Osteocyte (in vitro differentiated cells): ENCODE data around the gene OR4N2. TPM values are rescaled to one million over a fixed set of nuclear protein-coding genes. Genes with fewer than 3 reads are reported as not detected.
"Not testable (repeated sequence)": the region's sequence is repeated elsewhere in the genome, so short reads cannot be mapped to it uniquely, and the experiment has no call there.

Source experiments
- DNase-seq: peaks from one replicate; pipeline ENCODE4 v3.0.0; 2021; ENCODE audit warnings: mixed read lengths; ENCODE audit not compliant: unreplicated experiment; ENCODE audit errors: extremely low spot score
- H3K27ac Mint-ChIP-seq: one replicate; pipeline ENCODE4 v1.8.0; 2021; ENCODE audit warnings: mild to moderate bottlenecking, mixed read lengths; ENCODE audit not compliant: unreplicated experiment
- H3K27me3 Mint-ChIP-seq: one replicate; pipeline ENCODE4 v1.8.0; 2021; ENCODE audit warnings: mixed read lengths; ENCODE audit not compliant: unreplicated experiment
- H3K36me3 Mint-ChIP-seq: one replicate; pipeline ENCODE4 v1.8.0; 2021; ENCODE audit warnings: mixed read lengths; ENCODE audit not compliant: unreplicated experiment
- H3K4me1 Mint-ChIP-seq: one replicate; pipeline ENCODE4 v1.8.0; 2021; ENCODE audit warnings: mixed read lengths; ENCODE audit not compliant: unreplicated experiment
- H3K4me3 Mint-ChIP-seq: one replicate; pipeline ENCODE4 v1.8.0; 2021; ENCODE audit warnings: mild to moderate bottlenecking, moderate library complexity, mixed read lengths; ENCODE audit not compliant: unreplicated experiment
- H3K9me3 Mint-ChIP-seq: one replicate; pipeline ENCODE4 v1.8.0; 2021; ENCODE audit warnings: mixed read lengths; ENCODE audit not compliant: unreplicated experiment
- long read RNA-seq: library from polyadenylated mRNA; unstranded; transcript quantifications from one replicate; pipeline ENCODE4 v2.0.0, GENCODE V29; 2021
- total RNA-seq: library from RNA; stranded (reverse); gene quantifications from 2 replicates; pipeline ENCODE4 v1.2.1, GENCODE V29; 2021
- TF ChIP-seq, protein P1 (sequence below): fragments of 200-600 bp; sonication (generic); IDR thresholded peaks from 2 replicates; pipeline ENCODE4 v1.5.0; 2021; ENCODE audit warnings: antibody characterized with exemption, mild to moderate bottlenecking, moderate library complexity

OR4N2 gene, protein sequence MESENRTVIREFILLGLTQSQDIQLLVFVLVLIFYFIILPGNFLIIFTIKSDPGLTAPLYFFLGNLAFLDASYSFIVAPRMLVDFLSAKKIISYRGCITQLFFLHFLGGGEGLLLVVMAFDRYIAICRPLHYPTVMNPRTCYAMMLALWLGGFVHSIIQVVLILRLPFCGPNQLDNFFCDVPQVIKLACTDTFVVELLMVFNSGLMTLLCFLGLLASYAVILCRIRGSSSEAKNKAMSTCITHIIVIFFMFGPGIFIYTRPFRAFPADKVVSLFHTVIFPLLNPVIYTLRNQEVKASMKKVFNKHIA
- total RNA-seq: not detected in 2 replicates
- long read RNA-seq: 0 reads

DNA sequence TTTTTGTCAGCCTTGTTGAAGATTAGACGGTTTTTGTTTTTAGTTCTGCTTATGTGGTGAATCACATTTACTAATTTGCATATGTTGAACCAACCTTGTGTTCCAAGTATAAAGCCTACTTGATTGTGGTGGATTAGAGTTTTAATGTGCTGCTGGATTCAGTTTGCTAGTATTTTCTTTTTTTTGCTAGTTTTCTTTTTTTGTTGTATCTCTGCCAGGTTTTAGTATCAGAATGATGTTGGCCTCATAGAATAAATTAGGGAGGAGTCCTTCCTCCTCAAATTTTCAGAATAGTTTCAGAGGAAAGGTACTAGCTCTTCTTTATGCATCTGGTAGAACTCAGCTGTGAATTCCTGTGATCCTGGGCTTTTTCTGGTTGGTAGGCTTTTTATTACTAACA lies at the start of gene OR4N2:
TSS of gene OR4N2 (plus strand) at position 301 of the 400 bp plus-strand sequence. CDS start 23,679 bp downstream, outside the sequence.
- H3K27me3 Mint-ChIP-seq: not testable (repeated sequence)

DNA sequence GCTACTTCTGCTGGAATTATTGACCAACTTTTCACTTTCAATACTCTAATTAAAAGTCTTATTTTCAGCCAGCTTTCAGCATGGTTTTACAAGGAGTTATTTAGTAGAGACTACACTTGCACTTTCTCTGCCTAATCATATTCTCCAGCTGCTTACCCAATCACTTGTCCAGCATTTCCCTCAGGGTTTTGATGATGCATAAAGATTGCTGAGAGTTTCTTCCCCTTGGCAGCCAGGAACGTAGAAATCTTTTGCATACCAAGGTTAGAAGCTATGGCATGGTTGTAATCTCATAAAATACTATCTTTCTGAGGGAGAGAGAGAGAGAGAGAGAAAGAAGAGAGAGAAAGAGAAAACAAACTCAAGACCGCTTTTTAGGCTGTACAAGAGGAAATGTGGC lies 49.4 kb upstream of the OR4N2 start:
- Mint-ChIP-seq H3K36me3 (no peaks in the 10 kb centered on the region), H3K27me3 (no peaks in the 10 kb centered on the region), H3K4me3 (no peak overlapping the region), H3K27ac (no peak overlapping the region), H3K9me3 (peaks cover 29% of the 10 kb centered on the region), H3K4me1 (no peaks in the 10 kb centered on the region)
- TF ChIP-seq, protein P1, sequence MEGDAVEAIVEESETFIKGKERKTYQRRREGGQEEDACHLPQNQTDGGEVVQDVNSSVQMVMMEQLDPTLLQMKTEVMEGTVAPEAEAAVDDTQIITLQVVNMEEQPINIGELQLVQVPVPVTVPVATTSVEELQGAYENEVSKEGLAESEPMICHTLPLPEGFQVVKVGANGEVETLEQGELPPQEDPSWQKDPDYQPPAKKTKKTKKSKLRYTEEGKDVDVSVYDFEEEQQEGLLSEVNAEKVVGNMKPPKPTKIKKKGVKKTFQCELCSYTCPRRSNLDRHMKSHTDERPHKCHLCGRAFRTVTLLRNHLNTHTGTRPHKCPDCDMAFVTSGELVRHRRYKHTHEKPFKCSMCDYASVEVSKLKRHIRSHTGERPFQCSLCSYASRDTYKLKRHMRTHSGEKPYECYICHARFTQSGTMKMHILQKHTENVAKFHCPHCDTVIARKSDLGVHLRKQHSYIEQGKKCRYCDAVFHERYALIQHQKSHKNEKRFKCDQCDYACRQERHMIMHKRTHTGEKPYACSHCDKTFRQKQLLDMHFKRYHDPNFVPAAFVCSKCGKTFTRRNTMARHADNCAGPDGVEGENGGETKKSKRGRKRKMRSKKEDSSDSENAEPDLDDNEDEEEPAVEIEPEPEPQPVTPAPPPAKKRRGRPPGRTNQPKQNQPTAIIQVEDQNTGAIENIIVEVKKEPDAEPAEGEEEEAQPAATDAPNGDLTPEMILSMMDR: no peak
- DNase-seq: no peak

More for the DNA sequence above, at the start of gene OR4N2:
- H3K4me3 Mint-ChIP-seq, DNase-seq, H3K36me3 Mint-ChIP-seq, H3K27ac Mint-ChIP-seq, H3K4me1 Mint-ChIP-seq: not testable (repeated sequence)
- peaks cover 14% of the 10 kb centered on the region for H3K9me3 Mint-ChIP-seq

DNA sequence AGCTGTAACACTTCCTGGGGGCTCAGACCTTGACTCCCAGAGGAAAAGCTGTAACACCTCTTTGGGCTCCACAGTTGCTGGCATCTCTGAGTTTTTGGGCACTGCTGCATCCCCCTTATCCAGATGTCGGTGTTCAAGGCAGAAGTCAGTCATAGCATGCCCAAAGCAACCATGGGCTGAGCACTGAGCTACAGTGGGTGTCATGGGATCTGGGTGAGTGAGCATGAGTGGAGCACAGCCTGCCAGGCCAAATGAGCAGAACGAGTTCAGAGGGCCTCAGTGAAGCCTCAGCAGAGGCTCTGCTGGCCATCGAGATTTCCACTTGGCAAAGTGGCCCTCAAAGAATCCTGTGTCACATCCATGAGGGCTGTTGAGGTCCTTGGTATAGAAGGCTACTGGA lies 32.1 kb upstream of the OR4N2 start:
- H3K27ac Mint-ChIP-seq, H3K4me1 Mint-ChIP-seq, H3K27me3 Mint-ChIP-seq, H3K36me3 Mint-ChIP-seq, H3K4me3 Mint-ChIP-seq, DNase-seq: not testable (repeated sequence)
- peaks cover 73% of the 10 kb centered on the region for H3K9me3 Mint-ChIP-seq

DNA sequence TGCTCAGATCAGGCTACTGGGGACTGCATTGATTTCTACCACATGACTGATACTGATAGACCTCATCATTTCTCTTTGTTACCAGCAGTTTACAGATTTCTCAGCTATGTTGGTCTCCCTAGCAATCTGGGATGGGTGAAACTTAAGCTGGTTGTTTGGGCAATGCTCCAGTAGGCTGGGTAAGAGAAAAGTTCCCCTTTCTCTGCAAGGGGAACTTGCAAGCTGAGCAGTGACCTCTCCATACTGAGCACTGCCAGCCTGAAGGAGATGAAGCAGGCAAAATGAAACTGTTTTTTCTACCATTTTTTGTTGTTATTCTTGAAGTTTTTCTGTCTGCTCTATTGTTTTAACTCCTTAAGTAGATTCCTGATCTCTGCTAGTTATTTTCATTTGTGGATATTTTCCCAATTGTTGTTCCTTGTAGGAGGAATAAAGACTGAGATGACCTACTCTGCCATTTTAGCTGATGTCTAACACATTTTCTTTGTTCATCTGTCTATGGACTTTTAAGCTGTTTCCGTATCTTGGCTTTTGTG lies 31.6 kb upstream of the OR4N2 start:
- Mint-ChIP-seq H3K4me3 (no peak overlapping the region), H3K27me3 (no peaks in the 10 kb centered on the region), H3K9me3 (peaks cover 71% of the 10 kb centered on the region), H3K36me3 (no peaks in the 10 kb centered on the region), H3K4me1 (no peaks in the 10 kb centered on the region), H3K27ac (no peak overlapping the region)
- DNase-seq: no peak
- TF ChIP-seq, protein P1: no peak

DNA sequence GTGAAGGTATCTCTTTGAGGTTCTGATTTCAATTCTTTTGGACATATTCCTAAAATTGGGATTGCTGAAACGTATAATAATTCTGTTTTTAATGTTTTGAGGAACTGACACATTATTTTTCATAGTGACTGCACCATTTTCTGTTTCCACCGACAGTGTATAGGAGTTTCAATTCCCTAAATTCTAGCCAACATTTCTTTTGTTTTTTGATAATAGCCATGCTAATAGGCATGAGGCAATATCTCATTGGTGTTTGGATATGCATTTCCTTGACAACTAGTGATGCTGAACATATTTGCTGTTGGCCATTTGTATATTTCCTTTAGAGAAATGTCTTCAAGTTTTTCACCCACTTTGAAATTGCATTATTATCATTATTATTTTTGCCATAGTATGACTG lies 31.1 kb upstream of the OR4N2 start:
- not testable (repeated sequence) for H3K4me1 Mint-ChIP-seq, H3K27me3 Mint-ChIP-seq, H3K4me3 Mint-ChIP-seq, H3K36me3 Mint-ChIP-seq, DNase-seq, H3K27ac Mint-ChIP-seq
- peaks cover 71% of the 10 kb centered on the region for H3K9me3 Mint-ChIP-seq

DNA sequence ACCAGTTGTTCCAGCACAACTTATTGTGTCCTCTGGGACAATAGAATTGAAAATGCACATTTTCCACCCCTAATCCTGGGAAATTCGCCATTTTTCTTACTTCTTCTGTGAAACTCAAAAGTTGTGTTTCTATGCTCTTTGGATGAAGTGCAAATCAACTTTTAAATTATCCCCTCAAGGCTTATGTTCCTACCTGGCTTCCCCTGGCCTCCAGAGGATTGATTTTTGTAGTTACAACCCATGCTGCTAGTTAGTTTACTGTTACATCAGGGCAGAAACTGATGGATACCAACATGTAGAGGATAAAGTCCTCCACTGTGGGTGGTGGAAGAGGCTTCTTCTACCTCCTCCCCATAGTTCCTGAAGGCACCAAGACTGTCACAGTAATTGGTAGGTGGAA lies 30.4 kb upstream of the OR4N2 start, which contains the start of gene OR4M1:
TSS of gene OR4M1 (plus strand) at position 301 of the 400 bp plus-strand sequence. CDS start 6,819 bp downstream, outside the sequence.
- H3K27ac Mint-ChIP-seq, H3K36me3 Mint-ChIP-seq, H3K4me3 Mint-ChIP-seq, H3K27me3 Mint-ChIP-seq, DNase-seq, H3K4me1 Mint-ChIP-seq: not testable (repeated sequence)
- peaks cover 69% of the 10 kb centered on the region for H3K9me3 Mint-ChIP-seq

DNA sequence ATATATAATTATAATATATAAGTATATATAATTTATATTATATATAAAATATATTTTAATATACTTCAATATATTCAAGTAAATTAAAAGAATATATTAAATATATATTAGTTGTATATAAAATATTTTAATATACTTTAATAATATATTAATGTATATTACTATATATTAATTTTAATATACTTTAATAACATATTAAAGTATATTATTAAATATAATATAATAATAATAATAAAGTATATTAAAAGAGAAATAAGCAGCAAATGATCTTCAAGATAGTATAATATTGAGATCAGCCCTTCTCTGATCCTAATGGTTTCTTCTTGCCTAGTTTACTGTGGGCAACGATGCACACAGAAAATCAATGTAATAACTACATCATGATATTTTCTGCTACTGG lies 28.0 kb upstream of the OR4N2 start:
- H3K4me3 Mint-ChIP-seq: no peak overlapping the region
- peaks cover 62% of the 10 kb centered on the region for H3K9me3 Mint-ChIP-seq
- TF ChIP-seq, protein P1: no peak
- H3K4me1 Mint-ChIP-seq: no peaks in the 10 kb centered on the region
- H3K27me3 Mint-ChIP-seq: no peaks in the 10 kb centered on the region
- DNase-seq: no peak
- no peaks in the 10 kb centered on the region for H3K36me3 Mint-ChIP-seq
- no peak overlapping the region for H3K27ac Mint-ChIP-seq

DNA sequence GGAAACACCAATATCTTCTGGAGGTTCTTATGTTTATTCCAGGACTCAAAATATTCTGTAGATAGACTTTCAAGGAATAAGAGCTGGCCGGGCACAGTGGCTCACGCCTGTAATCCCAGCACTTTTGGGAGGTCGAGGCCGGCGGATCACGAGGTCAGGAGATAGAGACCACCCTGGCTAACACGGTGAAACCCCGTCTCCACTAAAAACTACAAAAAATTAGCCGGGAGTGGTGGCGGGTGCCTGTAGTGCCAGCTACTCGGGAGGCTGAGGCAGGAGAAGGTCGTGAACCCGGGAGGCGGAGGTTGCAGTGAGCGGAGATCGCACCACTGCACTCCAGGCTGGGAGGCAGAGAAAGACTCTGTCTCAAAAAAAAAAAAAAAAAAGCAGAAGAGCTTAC lies 17.7 kb upstream of the OR4N2 start:
- not testable (repeated sequence) for H3K27me3 Mint-ChIP-seq, DNase-seq, H3K4me1 Mint-ChIP-seq, H3K27ac Mint-ChIP-seq, H3K36me3 Mint-ChIP-seq, H3K4me3 Mint-ChIP-seq
- H3K9me3 Mint-ChIP-seq: peaks cover 27% of the 10 kb centered on the region

DNA sequence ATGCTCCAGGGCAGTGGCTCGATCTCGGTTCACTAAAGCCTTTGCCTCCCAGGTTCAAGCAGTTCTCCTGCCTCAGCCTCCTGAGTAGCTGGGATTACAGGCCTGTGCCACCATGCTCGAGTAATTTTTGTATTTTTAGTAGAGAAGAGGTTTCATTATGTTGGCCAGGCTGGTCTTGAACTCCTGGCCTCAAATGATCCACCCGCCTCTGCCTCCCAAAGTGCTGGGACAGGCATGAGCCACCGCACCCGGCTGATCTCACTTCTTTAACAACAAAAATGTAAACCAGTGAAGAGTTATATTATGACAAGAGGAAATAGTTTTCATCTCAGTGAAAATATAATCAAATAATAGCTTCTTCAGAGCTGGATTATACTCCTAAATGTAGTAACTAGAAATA lies 16.3 kb upstream of the OR4N2 start:
- H3K27ac Mint-ChIP-seq, H3K27me3 Mint-ChIP-seq, H3K4me1 Mint-ChIP-seq, DNase-seq, H3K4me3 Mint-ChIP-seq, H3K36me3 Mint-ChIP-seq: not testable (repeated sequence)
- peaks cover 14% of the 10 kb centered on the region for H3K9me3 Mint-ChIP-seq
